Subcutaneous adipose tissue (tissue), 4 donors: ENCODE measurements around the gene CEP295NL. TPM values are rescaled to one million over a fixed set of nuclear protein-coding genes. Genes with fewer than 3 reads are reported as not detected.

Experiments
- CTCF ChIP-seq: fragments of 450-650 bp; IDR thresholded peaks from one replicate; pipeline ENCODE4 v1.5.1; 2016; ENCODE audit warnings: low read depth, mild to moderate bottlenecking, control low read depth, antibody characterized with exemption, moderate library complexity
- total RNA-seq, 4 donors: library from RNA; depleted of rRNA; stranded (reverse); fragments of >200 nt; gene quantifications; one replicate each; pipeline ENCODE4 v1.1.0, GENCODE V29; 2016

The CEP295NL gene, protein sequence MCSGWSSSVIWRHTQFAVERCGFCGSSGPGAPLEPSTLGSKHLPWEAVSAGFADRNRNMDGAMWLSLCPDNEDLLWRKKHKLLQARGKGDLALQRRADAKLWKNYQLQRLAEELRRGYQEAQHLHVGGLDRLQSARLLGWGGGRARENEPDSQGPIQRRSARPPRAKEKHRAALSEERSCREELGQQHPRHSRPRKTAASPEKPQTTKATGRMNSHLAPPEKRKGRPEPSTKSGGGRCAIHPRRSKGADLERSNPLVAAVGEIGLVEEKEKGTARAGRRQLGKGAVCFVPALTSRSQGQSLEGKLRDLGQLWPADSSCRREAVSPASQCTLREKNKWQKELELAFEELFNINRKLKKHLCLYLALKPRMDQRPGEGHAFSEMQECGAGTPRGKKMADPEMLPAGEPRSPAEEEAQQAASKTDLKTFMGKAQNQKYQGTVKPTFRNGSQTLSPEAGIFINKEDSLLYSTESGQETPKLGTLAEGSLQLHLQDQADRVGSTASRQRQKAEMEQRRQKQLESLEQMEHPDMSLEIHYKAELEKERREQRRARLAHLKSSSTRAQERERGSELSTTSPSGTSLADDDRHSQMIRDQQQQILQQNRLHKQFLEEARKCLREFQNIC
- 1 to 10 TPM; 5.4 to 7.3 (median 6.4) TPM for total RNA-seq

DNA sequence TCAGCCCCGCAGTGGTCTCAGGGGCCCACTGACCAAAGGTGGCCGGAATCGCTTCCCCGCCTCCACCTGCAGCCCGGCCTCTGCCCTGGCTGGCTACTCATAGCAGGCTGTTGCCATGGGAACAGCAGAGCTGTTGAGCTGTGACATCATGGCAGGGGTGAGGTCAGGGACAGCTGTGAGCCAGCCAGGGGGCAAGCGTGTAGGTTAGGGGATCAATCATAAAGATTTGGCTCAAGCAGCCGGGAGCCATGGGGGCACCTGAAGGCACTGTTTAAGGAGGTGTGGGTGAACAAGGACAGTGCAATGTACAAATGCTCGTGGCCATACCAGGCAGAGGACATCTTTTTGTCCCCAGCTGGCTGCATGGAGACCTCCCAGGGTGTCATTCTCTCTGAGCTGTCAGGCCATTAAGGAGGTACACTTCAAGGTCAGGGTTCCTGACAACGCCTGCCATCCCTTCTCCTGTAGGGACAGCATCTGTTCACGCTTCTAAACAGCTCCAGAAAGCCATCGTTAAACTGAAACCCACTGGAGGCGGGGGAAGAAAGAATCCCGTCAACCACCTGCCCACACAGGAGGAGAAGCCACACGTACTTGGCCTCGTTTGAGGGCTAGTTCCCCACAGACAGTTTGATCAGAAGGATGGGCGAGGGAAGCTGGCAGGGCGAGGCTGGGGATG lies at the start of gene CEP295NL:
Gene CEP295NL, minus strand, starts transcription at position 101 of the 679 bp plus-strand sequence. CDS start 1,373 bp downstream, outside the sequence.
- no peak for TF ChIP-seq CTCF

- TF ChIP-seq CTCF: no peak
These were observed 49.7 kb upstream of the CEP295NL start for GRCh38 chr17:78952706-78953105.

DNA sequence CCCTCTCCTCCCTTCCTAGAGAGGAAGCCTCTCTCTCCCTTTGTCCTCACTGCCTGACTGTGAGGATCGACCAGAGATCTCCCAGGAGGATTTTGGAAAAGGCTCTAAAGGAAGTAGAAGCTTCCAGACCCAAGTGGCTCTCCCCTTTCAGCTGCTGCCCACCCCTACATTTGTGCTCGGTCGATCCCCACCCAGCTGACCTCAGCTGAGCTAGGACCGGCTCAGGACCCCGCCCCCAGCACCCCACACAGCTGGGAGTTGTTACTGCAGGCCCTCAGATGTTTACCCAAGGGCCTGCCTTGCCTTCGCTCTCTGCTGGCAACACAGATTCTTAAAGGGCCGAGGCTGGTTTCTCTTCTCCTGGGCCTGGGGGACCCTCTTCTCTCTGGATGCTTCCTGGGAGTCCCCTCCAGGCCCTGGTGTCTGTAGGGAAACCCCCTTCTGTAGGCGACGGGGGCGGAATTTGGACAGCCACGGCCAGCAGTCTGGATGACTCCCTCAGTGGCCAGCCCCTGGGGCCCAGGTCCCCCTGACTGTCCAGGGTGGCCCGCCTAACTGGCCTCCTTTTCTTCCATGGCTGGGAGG lies 49.1 kb upstream of the CEP295NL start:
- no peak for TF ChIP-seq CTCF

DNA sequence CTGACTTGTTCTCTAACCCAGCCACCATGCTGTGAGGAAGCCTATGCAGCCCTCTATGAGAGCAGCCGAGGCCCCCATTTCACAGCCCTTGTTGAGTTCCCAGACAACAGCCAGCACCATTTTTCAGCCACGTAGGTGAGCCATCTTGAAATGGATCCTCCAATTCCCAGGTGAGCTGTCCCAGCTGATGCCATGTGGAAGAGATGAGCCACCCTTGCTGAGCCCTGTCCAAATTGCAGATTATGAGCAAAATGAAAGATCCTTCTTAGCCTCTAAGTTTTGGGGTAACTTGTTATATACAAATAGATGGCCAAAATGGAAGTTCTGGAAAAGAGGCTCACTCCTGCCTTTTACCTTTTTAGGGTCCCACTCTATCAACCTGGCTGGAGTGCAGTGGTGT lies 47.9 kb upstream of the CEP295NL start:
- TF ChIP-seq CTCF: no peak

DNA sequence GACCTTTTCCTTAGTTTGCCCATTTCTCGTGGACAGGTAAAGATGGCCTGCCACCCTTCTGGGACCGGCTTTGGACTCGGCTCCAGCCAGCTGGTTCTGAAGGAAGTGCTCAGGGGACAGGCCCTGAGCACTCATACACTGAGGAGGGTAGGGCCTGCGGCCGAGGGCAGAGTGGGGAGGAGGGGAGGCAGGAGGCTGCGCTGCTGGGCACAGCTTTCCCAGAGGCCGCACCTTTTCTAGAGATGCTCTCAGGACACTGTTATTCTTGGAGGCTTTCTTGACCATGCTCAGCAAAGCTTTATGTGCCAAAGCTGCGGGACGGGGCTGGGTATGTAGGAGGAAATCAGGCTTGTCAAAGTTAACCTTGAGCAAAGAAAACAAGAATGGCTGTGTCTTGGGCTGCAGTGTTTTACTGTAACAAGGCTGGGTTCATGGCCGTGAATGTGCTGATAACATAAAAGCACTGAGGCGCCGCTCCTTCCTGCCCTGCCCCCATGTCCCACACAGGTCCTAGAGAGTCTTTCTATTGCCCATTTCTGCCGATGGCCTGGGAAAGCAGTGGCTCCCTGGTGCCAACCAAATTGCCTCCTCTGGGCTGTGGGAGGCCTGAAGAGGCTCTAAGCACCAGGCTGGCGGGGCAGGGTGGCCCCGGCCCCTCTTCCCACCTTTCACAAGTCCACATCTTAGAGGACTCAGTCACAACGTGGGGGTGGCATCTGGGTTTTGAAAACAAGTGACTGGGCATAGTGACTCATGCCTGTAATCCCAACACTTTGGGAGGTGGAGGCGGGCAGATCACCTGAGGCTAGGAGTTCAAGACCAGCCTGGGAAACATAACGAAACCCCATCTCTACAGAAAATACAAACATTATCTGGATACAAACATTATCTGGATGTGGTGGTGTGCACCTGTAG lies 44.5 kb upstream of the CEP295NL start:
- no peak for TF ChIP-seq CTCF

DNA sequence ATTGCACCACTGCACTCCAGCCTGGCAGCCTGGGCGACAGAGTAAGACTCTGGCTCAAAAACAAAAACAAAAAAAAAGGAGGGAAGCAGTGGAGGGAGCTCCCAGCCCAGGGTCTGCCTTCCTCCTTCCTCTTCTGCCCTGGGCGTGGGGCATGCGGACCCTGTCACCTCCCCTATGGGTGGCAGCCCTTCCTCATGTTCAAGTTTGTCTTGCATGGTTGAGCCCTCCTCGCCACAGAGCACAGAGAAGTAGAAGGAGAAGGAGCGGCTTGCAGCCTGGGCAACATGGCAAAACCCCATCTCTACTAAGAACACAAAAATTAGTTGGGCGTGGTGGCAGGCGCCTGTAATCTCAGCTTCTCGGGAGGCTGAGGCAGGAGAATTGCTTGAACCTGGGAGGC lies 43.6 kb upstream of the CEP295NL start:
- no peak for TF ChIP-seq CTCF
